Endothelial cell of umbilical vein (primary cell): Measurements from ENCODE around the gene TMEM170B. TPM values are rescaled to one million over a fixed set of nuclear protein-coding genes. Genes with fewer than 3 reads are reported as not detected.

ENCODE experiments used
- BruUV-seq: library from RNA; stranded (reverse); fragments of 400-500 nt; replicated peaks from 2 replicates; lab custom pipeline; 2021; lab: Mats Ljungman, UMichigan
- CTCF ChIA-PET: fragments of 300-600, 350-600 bp; sonication (Branson Sonifier 250); formaldehyde crosslinking; loops from one replicate; lab custom pipeline; 2021; ENCODE audit warnings: antibody characterized with exemption, inconsistent platforms; lab: Charles Lee
- POLR2A ChIA-PET: fragments of 300-600, 350-600 bp; sonication (Branson Sonifier 250); formaldehyde crosslinking; loops from one replicate; lab custom pipeline; 2021; ENCODE audit warnings: antibody characterized with exemption, inconsistent platforms; lab: Charles Lee
- DNase-seq: peaks from one replicate; pipeline ENCODE4 v3.0.0-alpha.2; 2011; ENCODE audit warnings: low read depth, low spot score
- FAIRE-seq: peaks from 2 replicates; lab custom pipeline; 2011; peaks lifted over from hg19 to GRCh38; lab: Jason Lieb, UNC
- H2AFZ ChIP-seq: 2 replicates; pipeline ENCODE4 v1.6.0; 2012; ENCODE audit warnings: low read depth, low read length, control low read depth, inconsistent platforms
- H3K27ac ChIP-seq: 2 replicates; pipeline ENCODE4 v1.5.1; 2011; ENCODE audit warnings: low read depth, mild to moderate bottlenecking, control low read depth, low read length, moderate library complexity; ENCODE audit not compliant: insufficient read depth
- H3K27me3 ChIP-seq, 2 experiments: 2 replicates each; pipeline versions ENCODE4 v1.6.0 to v1.6.1; 2011; ENCODE audit warnings: low read length in 2 of 2, mixed read lengths in 1 of 2; ENCODE audit not compliant: control insufficient read depth in 2 of 2, insufficient read depth in 2 of 2
- H3K36me3 ChIP-seq, 2 experiments: 2 replicates in 1 of 2; 3 replicates in 1 of 2; pipeline ENCODE4 v1.5.1; 2011; ENCODE audit warnings: low read length in 2 of 2, mild to moderate bottlenecking in 1 of 2, moderate library complexity in 1 of 2; ENCODE audit not compliant: control insufficient read depth in 2 of 2, insufficient read depth in 2 of 2; ENCODE audit errors: extremely low read depth in 1 of 2
- H3K4me1 ChIP-seq: 3 replicates; pipeline ENCODE4 v1.5.1; 2011; ENCODE audit warnings: mild to moderate bottlenecking, low read length; ENCODE audit not compliant: control insufficient read depth, insufficient read depth; ENCODE audit errors: extremely low read depth
- H3K4me2 ChIP-seq: 2 replicates; pipeline ENCODE4 v1.6.1; 2011; ENCODE audit warnings: low read length, control low read depth, mixed read lengths; ENCODE audit not compliant: insufficient read depth
- H3K4me3 ChIP-seq, 3 experiments: fragments of 200-600 bp in 1 of 3; sonication (generic), shearing (Covaris generic) in 1 of 3; replicated peaks in 1 of 3; 2 replicates each; pipeline ENCODE4 v1.5.1; 2011 to 2016; ENCODE audit warnings: control low read depth in 3 of 3, low read length in 3 of 3, mild to moderate bottlenecking in 2 of 3, inconsistent platforms in 1 of 3, low read depth in 1 of 3, moderate library complexity in 1 of 3; ENCODE audit not compliant: insufficient read depth in 1 of 3
- H3K79me2 ChIP-seq: 2 replicates; pipeline ENCODE4 v1.6.0; 2012; ENCODE audit warnings: low read length, inconsistent platforms; ENCODE audit not compliant: control insufficient read depth, insufficient read depth
- H3K9ac ChIP-seq: replicated peaks from 2 replicates; pipeline ENCODE3; 2011; ENCODE audit warnings: low read length, control low read depth; ENCODE audit not compliant: insufficient read depth; ENCODE audit errors: extremely low read depth
- H3K9me1 ChIP-seq: replicated peaks from 3 replicates; pipeline ENCODE4 v1.6.0; 2011; ENCODE audit warnings: mild to moderate bottlenecking, low read length; ENCODE audit not compliant: control insufficient read depth, insufficient read depth; ENCODE audit errors: extremely low read depth
- H3K9me3 ChIP-seq: replicated peaks from 2 replicates; pipeline ENCODE4 v1.5.1; 2012; ENCODE audit warnings: low read length, inconsistent platforms; ENCODE audit not compliant: control insufficient read depth, insufficient read depth
- H4K20me1 ChIP-seq: replicated peaks from 2 replicates; pipeline ENCODE3; 2011; ENCODE audit warnings: mild to moderate bottlenecking, low read length; ENCODE audit not compliant: control insufficient read depth, insufficient read depth; ENCODE audit errors: extremely low read depth
- EZH2 ChIP-seq: IDR thresholded peaks from 2 replicates; pipeline ENCODE4 v1.6.1; 2012; ENCODE audit warnings: borderline replicate concordance, low read depth, mild to moderate bottlenecking, moderate library complexity, low read length, inconsistent platforms; ENCODE audit not compliant: severe bottlenecking
- FOS ChIP-seq: IDR thresholded peaks from 2 replicates; pipeline ENCODE4 v1.6.1; 2011; ENCODE audit warnings: mild to moderate bottlenecking, low read length, moderate library complexity, borderline replicate concordance; ENCODE audit not compliant: insufficient read depth
- GATA2 ChIP-seq: IDR thresholded peaks from 2 replicates; pipeline ENCODE4 v1.7.0; 2011; ENCODE audit warnings: low read depth, mild to moderate bottlenecking, moderate library complexity, mixed read lengths, low read length; ENCODE audit not compliant: insufficient read length, insufficient read depth
- JUN ChIP-seq: IDR thresholded peaks from 2 replicates; pipeline ENCODE4 v1.6.1; 2011; ENCODE audit warnings: borderline replicate concordance, low read depth; ENCODE audit not compliant: insufficient read length, insufficient read depth
- MAX ChIP-seq: IDR thresholded peaks from 2 replicates; pipeline ENCODE4 v1.6.1; 2011; ENCODE audit not compliant: insufficient read depth, insufficient read length
- MYC ChIP-seq: IDR thresholded peaks from one replicate; pipeline ENCODE4 v1.6.1; 2011; ENCODE audit warnings: mild to moderate bottlenecking, low read depth, low read length
- POLR2A ChIP-seq: IDR thresholded peaks from 2 replicates; pipeline ENCODE4 v1.6.1; 2012; ENCODE audit warnings: low read depth, mild to moderate bottlenecking, control low read depth, low read length
- POLR2AphosphoS5 ChIP-seq: IDR thresholded peaks from 2 replicates; pipeline ENCODE4 v1.6.1; 2012; ENCODE audit warnings: low read depth, mild to moderate bottlenecking, control low read depth, low read length, moderate library complexity; ENCODE audit not compliant: insufficient read depth
- dilution Hi-C: fragments of 300-500 bp; cut with MboI; formaldehyde crosslinking; loops from one replicate; pipeline ENCODE4 v1.15.0; 2019; ENCODE audit warnings: low sequenced_read_pairs; ENCODE audit not compliant: extremely low pct_ligation_motif_present
- intact Hi-C: fragments of 100-400 bp; cut with micrococcal nuclease; formaldehyde crosslinking; loops from one replicate; pipeline ENCODE4 v1.10.0; 2022
- polyA plus RNA-seq, 4 experiments: library from polyadenylated mRNA; depleted of rRNA in 3 of 4; stranded (reverse) in 3 of 4; unstranded in 1 of 4; fragments of >200 nt; gene quantifications; 2 replicates each; pipeline versions ENCODE4 v1.2.1 to v1.2.3, GENCODE V29; 2011 to 2012; ENCODE audit warnings: missing spikeins in 1 of 4
- total RNA-seq: library from RNA; stranded (reverse); gene quantifications from 2 replicates; pipeline ENCODE4 v1.2.3, GENCODE V29; 2021
- TF ChIP-seq, protein P1 (sequence below), 2 donors: IDR thresholded peaks; 1 replicate in 1 of 2; 2 replicates in 1 of 2; pipeline ENCODE4 v1.5.1; 2011; ENCODE audit warnings: low read length in 2 of 2, mild to moderate bottlenecking in 2 of 2, moderate library complexity in 2 of 2, control low read depth in 1 of 2, inconsistent platforms in 1 of 2, low read depth in 1 of 2; ENCODE audit not compliant: insufficient read depth in 1 of 2; ENCODE audit errors: extremely low read depth in 1 of 2

The TMEM170B gene
- total and polyA plus RNA-seq, 2 donors (not counting 3 experiments of a cell fraction or from before 2014, with no cell fraction given), result 1.1 to 4.2 TPM

- CTCF ChIA-PET, result interaction anchor here (0.6 to 9.2 kb wide), 3 partner anchors 348 to 541 kb away, joined by 3 to 136 read pairs (median 6); no protein-coding TSS in a partner anchor
- Histone ChIP-seq H3K4me2 (no peak overlapping the region), H3K9me3 (no peaks in the 10 kb centered on the region), H2AFZ (no peak overlapping the region), H3K27me3 (no peaks in the 10 kb centered on the region), H3K4me1 (peaks cover 5% of the 10 kb centered on the region), H3K9ac (no peak overlapping the region), H3K79me2 (no peaks in the 10 kb centered on the region), H3K27ac (no peak overlapping the region), H3K36me3 (no peaks in the 10 kb centered on the region), H3K9me1 (no peaks in the 10 kb centered on the region), H4K20me1 (no peaks in the 10 kb centered on the region), H3K4me3 (no peak overlapping the region)
- POLR2A ChIA-PET, result no interaction called here
- DNase-seq (no peak), FAIRE-seq (no peak)
- TF ChIP-seq, protein P1, sequence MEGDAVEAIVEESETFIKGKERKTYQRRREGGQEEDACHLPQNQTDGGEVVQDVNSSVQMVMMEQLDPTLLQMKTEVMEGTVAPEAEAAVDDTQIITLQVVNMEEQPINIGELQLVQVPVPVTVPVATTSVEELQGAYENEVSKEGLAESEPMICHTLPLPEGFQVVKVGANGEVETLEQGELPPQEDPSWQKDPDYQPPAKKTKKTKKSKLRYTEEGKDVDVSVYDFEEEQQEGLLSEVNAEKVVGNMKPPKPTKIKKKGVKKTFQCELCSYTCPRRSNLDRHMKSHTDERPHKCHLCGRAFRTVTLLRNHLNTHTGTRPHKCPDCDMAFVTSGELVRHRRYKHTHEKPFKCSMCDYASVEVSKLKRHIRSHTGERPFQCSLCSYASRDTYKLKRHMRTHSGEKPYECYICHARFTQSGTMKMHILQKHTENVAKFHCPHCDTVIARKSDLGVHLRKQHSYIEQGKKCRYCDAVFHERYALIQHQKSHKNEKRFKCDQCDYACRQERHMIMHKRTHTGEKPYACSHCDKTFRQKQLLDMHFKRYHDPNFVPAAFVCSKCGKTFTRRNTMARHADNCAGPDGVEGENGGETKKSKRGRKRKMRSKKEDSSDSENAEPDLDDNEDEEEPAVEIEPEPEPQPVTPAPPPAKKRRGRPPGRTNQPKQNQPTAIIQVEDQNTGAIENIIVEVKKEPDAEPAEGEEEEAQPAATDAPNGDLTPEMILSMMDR (IDR thresholded peaks at IDR 0.05; ENCODE audit: extremely low read depth in 1 of 2, insufficient read depth in 1 of 2, low read depth in 1 of 2, low read length in 2 of 2), result no peak
- no peak for TF ChIP-seq POLR2AphosphoS5
- dilution Hi-C loops (loop anchor here (25.0 kb wide), 1 partner anchor 355 kb away; no protein-coding TSS in a partner anchor), intact Hi-C loops (no loop called here)
- BruUV-seq, result no TSS peak
Observed at GRCh38 chr6:11492464-11493290, 44.9 kb upstream of the TMEM170B start.

DNA sequence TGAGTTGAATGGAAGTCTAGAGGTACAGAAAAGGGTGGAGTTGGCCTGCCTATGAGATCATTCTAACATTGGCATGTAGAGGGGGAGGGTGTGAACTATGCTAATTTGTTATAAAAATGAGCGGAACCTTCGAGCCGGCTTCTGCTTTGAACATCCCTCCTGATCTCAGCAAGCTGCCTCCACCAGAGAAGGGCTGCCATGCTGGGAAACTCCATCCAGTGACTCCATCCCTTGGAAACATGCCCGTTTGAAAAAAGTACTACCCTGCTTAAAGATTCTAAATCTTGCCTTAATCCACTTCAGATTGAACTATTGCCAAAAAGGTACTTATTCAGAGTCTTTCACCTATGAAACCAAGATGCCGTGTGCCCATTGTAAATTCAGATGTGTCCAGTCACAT, 43.6 kb upstream of the TMEM170B start:
- no peak for DNase-seq
- Histone ChIP-seq H4K20me1 (no peaks in the 10 kb centered on the region), H3K4me1 (peaks cover 5% of the 10 kb centered on the region), H3K9me1 (no peaks in the 10 kb centered on the region), H3K4me3 (no peak overlapping the region), H3K36me3 (no peaks in the 10 kb centered on the region), H2AFZ (no peak overlapping the region), H3K9me3 (no peaks in the 10 kb centered on the region), H3K79me2 (no peaks in the 10 kb centered on the region), H3K4me2 (no peak overlapping the region), H3K27me3 (no peaks in the 10 kb centered on the region), H3K27ac (no peak overlapping the region), H3K9ac (no peak overlapping the region)
- no TSS peak for BruUV-seq
- dilution Hi-C loops (loop anchor here (25.0 kb wide), 1 partner anchor 357 kb away; no protein-coding TSS in a partner anchor), intact Hi-C loops (no loop called here)
- TF ChIP-seq FOS (no peak), MAX (no peak), POLR2AphosphoS5 (no peak), POLR2A (no peak), EZH2 (no peak), GATA2 (no peak), JUN (no peak), MYC (no peak)
- TF ChIP-seq, protein P1 (IDR thresholded peaks at IDR 0.05; ENCODE audit: extremely low read depth in 1 of 2, insufficient read depth in 1 of 2, low read depth in 1 of 2, low read length in 2 of 2), result no peak
- ChIA-PET POLR2A (no interaction called here), CTCF (interaction anchor here (3.4 to 9.2 kb wide), 4 partner anchors 253 to 539 kb away, joined by 50 to 136 read pairs (median 64); no protein-coding TSS in a partner anchor)
- FAIRE-seq, result no peak
